SU-DHL-6 (cell line): ENCODE measurements around the gene ABHD3.
"Not testable (repeated sequence)": the region's sequence is repeated elsewhere in the genome, so short reads cannot be mapped to it uniquely, and the experiment has no call there.

Source experiments
- H2AFZ ChIP-seq: fragments of 200-600 bp; sonication (generic); 2 replicates; pipeline ENCODE4 v1.6.1; 2014; ENCODE audit warnings: low read depth, mild to moderate bottlenecking, moderate library complexity, mixed read lengths, antibody characterized with exemption, low read length; ENCODE audit not compliant: severe bottlenecking
- H3F3A ChIP-seq: fragments of 200-600 bp; shearing (Covaris generic); 2 replicates; pipeline ENCODE4 v1.6.0; 2016; ENCODE audit warnings: antibody characterized with exemption, mild to moderate bottlenecking; ENCODE audit not compliant: insufficient read depth
- H3K27ac ChIP-seq: fragments of 200-600 bp; sonication (generic); 2 replicates; pipeline ENCODE4 v1.5.1; 2016; ENCODE audit warnings: low read depth, mild to moderate bottlenecking, low read length, moderate library complexity, mixed read lengths
- H3K27me3 ChIP-seq: fragments of 200-600 bp; sonication (generic), shearing (Covaris generic); 2 replicates; pipeline ENCODE4 v1.6.0; 2014; ENCODE audit warnings: mild to moderate bottlenecking, low read length
- H3K36me3 ChIP-seq: fragments of 200-600 bp; sonication (generic); 2 replicates; pipeline ENCODE4 v1.6.1; 2014; ENCODE audit warnings: mild to moderate bottlenecking, low read length, mixed read lengths
- H3K4me2 ChIP-seq: fragments of 300-600, 200-600 bp; shearing (Covaris generic), sonication (generic); 2 replicates; pipeline ENCODE4 v1.6.0; 2014; ENCODE audit warnings: low read length, low read depth, mild to moderate bottlenecking; ENCODE audit not compliant: poor library complexity, severe bottlenecking
- H3K4me3 ChIP-seq: fragments of 200-600 bp; sonication (generic); 2 replicates; pipeline ENCODE4 v1.5.1; 2014; ENCODE audit warnings: antibody characterized with exemption, low read length, mild to moderate bottlenecking, mixed read lengths; ENCODE audit not compliant: insufficient read depth, poor library complexity, severe bottlenecking
- H3K79me2 ChIP-seq: fragments of 200-600 bp; sonication (generic); 2 replicates; pipeline ENCODE4 v1.6.1; 2014; ENCODE audit warnings: mild to moderate bottlenecking, low read length, moderate library complexity; ENCODE audit not compliant: insufficient read depth
- H3K9ac ChIP-seq: fragments of 200-600 bp; sonication (generic); 2 replicates; pipeline ENCODE4 v1.7.0; 2014; ENCODE audit warnings: mild to moderate bottlenecking, low read length
- H3K9me2 ChIP-seq: fragments of 200-600 bp; sonication (generic); replicated peaks from 2 replicates; pipeline ENCODE4 v1.6.1; 2014; ENCODE audit warnings: low read length; ENCODE audit not compliant: insufficient read depth
- H3K9me3 ChIP-seq: fragments of 200-600 bp; sonication (generic); 2 replicates; pipeline ENCODE4 v1.6.1; 2014; ENCODE audit warnings: low read length, mixed read lengths; ENCODE audit not compliant: insufficient read depth
- H4K20me1 ChIP-seq: fragments of 200-600 bp; sonication (generic); 2 replicates; pipeline ENCODE4 v1.6.1; 2014; ENCODE audit warnings: low read depth, mild to moderate bottlenecking, antibody characterized with exemption, low read length, moderate library complexity, mixed read lengths
- EZH2phosphoT487 ChIP-seq: fragments of 200-600 bp; sonication (generic), shearing (Covaris generic); conservative IDR thresholded peaks from 2 replicates; pipeline ENCODE4 v1.6.1; 2018; ENCODE audit warnings: mild to moderate bottlenecking, antibody characterized with exemption, low read length, moderate library complexity, mixed read lengths
- TF ChIP-seq, protein P1 (sequence below): fragments of 200-600 bp; sonication (generic); IDR thresholded peaks from one replicate; pipeline ENCODE4 v1.5.1; 2017; ENCODE audit warnings: antibody characterized with exemption, mild to moderate bottlenecking, low read length, moderate library complexity; ENCODE audit not compliant: insufficient read depth, poor library complexity, severe bottlenecking

Gene ABHD3

DNA sequence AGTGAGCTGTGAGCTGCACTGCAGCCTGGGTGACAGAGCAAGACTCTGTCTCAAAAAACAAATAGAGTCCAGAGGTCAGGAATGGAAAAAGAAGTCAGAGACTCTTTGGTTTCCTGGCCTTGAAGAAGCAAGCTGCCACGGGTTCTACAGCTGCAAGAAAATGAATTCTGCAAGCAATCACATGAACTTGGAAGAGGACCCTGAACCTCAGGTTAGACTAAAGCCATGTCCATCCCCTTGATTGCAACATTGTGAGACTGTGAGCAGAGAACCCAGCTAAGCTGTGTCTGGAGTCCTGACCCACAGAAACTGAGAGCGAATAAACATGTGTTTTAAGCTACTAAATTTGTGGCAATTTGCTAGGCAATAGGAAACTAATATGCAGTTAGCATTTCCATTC is 23.1 kb upstream of the ABHD3 start:
- Histone ChIP-seq H3K36me3 (no peaks in the 10 kb centered on the region), H3K27me3 (no peaks in the 10 kb centered on the region), H3K79me2 (no peaks in the 10 kb centered on the region), H3K4me3 (no peak overlapping the region), H3K9ac (no peak overlapping the region), H3K9me3 (no peaks in the 10 kb centered on the region), H3F3A (no peaks in the 10 kb centered on the region), H2AFZ (no peak overlapping the region), H3K27ac (no peak overlapping the region), H3K9me2 (no peaks in the 10 kb centered on the region), H3K4me2 (no peak overlapping the region), H4K20me1 (no peaks in the 10 kb centered on the region)
- no peak for TF ChIP-seq EZH2phosphoT487
- TF ChIP-seq, protein P1, sequence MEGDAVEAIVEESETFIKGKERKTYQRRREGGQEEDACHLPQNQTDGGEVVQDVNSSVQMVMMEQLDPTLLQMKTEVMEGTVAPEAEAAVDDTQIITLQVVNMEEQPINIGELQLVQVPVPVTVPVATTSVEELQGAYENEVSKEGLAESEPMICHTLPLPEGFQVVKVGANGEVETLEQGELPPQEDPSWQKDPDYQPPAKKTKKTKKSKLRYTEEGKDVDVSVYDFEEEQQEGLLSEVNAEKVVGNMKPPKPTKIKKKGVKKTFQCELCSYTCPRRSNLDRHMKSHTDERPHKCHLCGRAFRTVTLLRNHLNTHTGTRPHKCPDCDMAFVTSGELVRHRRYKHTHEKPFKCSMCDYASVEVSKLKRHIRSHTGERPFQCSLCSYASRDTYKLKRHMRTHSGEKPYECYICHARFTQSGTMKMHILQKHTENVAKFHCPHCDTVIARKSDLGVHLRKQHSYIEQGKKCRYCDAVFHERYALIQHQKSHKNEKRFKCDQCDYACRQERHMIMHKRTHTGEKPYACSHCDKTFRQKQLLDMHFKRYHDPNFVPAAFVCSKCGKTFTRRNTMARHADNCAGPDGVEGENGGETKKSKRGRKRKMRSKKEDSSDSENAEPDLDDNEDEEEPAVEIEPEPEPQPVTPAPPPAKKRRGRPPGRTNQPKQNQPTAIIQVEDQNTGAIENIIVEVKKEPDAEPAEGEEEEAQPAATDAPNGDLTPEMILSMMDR, result no peak

DNA sequence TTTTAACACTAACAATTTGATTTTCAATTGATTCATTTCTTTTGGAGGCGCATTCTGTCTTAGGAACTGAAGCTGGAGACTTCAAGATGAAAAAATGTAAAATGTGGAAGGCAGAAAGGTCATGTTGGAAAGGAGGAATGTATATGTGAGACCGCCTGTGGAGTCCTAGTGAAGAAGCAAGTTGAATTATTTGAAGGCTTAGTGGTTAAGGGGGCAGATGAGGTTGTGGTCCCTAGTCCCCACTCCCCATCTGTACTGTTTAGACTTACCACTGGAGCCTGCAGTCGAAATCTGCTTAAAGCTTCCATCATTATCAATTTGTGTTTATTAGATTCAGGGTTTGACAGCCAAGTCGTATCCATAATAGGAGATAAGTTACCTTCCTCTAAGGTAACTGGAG is 20.6 kb upstream of the ABHD3 start:
- H3F3A ChIP-seq, result 0 out of 2 replicates have a peak, but pooled peaks cover under 1% of the 10 kb centered on the region
- no peak overlapping the region for H3K9ac ChIP-seq
- TF ChIP-seq EZH2phosphoT487, result no peak
- TF ChIP-seq, protein P1, result no peak
- no peaks in the 10 kb centered on the region for H4K20me1 ChIP-seq
- H3K9me2 ChIP-seq, result no peaks in the 10 kb centered on the region
- no peak overlapping the region for H2AFZ ChIP-seq
- no peak overlapping the region for H3K4me2 ChIP-seq
- no peak overlapping the region for H3K27ac ChIP-seq
- H3K36me3 ChIP-seq, result no peaks in the 10 kb centered on the region
- H3K27me3 ChIP-seq, result no peaks in the 10 kb centered on the region
- H3K4me3 ChIP-seq, result no peak overlapping the region
- H3K79me2 ChIP-seq, result no peaks in the 10 kb centered on the region
- H3K9me3 ChIP-seq, result no peaks in the 10 kb centered on the region

DNA sequence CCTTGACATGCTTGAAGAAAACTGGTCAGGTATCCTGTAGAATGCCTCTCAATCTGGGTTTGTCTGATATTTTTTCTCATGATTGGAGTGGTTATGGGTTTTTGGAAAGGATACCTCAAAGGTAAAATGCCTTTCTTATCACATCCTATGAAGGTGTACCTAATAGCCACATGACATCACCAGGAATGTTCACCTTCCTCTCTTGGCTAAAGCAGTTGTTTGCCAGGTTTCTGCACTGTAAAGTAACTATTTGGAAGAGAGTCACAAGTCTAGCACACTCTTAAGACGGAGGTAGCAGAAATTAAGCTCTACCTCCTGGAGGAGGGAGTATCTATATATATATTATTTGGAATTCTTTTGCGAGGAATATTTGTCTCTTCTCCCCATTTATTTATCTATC is 18.1 kb upstream of the ABHD3 start:
- TF ChIP-seq, protein P1, result no peak
- no peak for TF ChIP-seq EZH2phosphoT487
- Histone ChIP-seq H3K27ac (no peak overlapping the region), H4K20me1 (no peaks in the 10 kb centered on the region), H3K4me3 (no peak overlapping the region), H3K9me2 (no peaks in the 10 kb centered on the region), H3K27me3 (no peaks in the 10 kb centered on the region), H3K36me3 (no peaks in the 10 kb centered on the region), H3K4me2 (no peak overlapping the region), H3K79me2 (no peaks in the 10 kb centered on the region), H2AFZ (no peak overlapping the region), H3F3A (0 out of 2 replicates have a peak, but pooled peaks cover 5% of the 10 kb centered on the region), H3K9me3 (no peaks in the 10 kb centered on the region), H3K9ac (no peak overlapping the region)

DNA sequence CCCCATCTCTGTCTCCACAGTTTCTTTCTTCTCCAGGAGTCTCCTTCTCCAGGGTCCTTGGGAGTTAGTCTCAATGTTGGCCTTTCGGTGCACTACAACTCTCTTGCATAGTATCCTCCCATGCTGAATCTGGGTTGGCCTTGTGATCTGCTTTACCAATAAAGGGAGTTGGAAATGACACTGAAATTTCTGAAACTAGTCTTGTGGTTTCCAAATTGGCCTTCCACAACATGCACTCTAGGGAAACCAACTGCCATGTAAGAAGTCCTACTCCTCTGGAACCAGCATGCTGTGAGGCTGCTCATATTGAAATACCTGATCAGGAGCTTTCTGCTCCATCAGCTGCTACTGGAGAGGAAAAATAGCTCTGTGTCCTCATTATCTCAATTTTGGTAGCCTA is 9.9 kb upstream of the ABHD3 start:
- no peaks in the 10 kb centered on the region for H3K27me3 ChIP-seq

DNA sequence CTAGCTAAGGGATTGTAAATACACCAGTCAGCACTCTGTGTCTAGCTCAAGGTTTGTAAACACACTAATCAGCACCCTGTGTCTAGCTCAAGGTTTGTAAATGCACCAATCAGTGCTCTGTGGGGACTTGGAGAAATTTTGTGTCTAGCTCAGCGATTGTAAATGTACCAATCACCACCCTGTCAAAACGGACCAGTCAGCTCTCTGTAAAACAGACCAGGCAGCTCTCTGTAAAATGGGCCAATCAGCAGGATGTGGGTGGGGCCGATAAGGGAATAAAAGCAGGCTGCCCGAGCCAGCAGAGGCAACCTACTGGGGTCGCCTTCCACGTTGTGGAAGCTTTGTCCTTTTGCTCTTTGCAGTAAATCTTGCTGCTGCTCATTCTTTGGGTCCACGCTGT is 2.6 kb upstream of the ABHD3 start:
- not testable (repeated sequence) for H3K9ac ChIP-seq, H3K27ac ChIP-seq, H3K4me3 ChIP-seq, H2AFZ ChIP-seq, H3K27me3 ChIP-seq, H3K36me3 ChIP-seq, H3K9me3 ChIP-seq, H3K4me2 ChIP-seq, H3K9me2 ChIP-seq, H4K20me1 ChIP-seq
- peaks cover 18% of the 10 kb centered on the region for H3F3A ChIP-seq
- H3K79me2 ChIP-seq, result peaks cover 31% of the 10 kb centered on the region

More for the DNA sequence above, 9.9 kb upstream of the ABHD3 start:
- H3K4me3 ChIP-seq, result no peak overlapping the region
- no peaks in the 10 kb centered on the region for H3F3A ChIP-seq
- 0 out of 2 replicates have a peak, but pooled peaks cover 5% of the 10 kb centered on the region for H3K9me3 ChIP-seq
- no peak overlapping the region for H3K9ac ChIP-seq
- no peak for TF ChIP-seq EZH2phosphoT487
- TF ChIP-seq, protein P1, result no peak
- H4K20me1 ChIP-seq, result no peaks in the 10 kb centered on the region
- H3K4me2 ChIP-seq, result no peak overlapping the region
- H3K36me3 ChIP-seq, result no peaks in the 10 kb centered on the region
- H3K27ac ChIP-seq, result no peak overlapping the region
- no peaks in the 10 kb centered on the region for H3K9me2 ChIP-seq
- no peak overlapping the region for H2AFZ ChIP-seq
- H3K79me2 ChIP-seq, result no peaks in the 10 kb centered on the region
